Measurements from ENCODE around the gene SLITRK1. TPM values are rescaled to one million over a fixed set of nuclear protein-coding genes. Genes with fewer than 3 reads are reported as not detected.

SLITRK1 gene
- total RNA-seq, 1 donor from 2014 or later, result not detected

- Histone ChIP-seq H3K36me3 (no peaks in the 10 kb centered on the region), H3K27me3 (no peaks in the 10 kb centered on the region), H3K4me3 (no peak overlapping the region), H3K4me1 (no peaks in the 10 kb centered on the region), H3K27ac (no peak overlapping the region), H3K9me3 (no peaks in the 10 kb centered on the region)
- no peak for DNase-seq (ENCODE audit: extremely low spot score in 2 of 2)
- intact Hi-C loops (cut with DNase I), result no loop called here
- no peak for TF ChIP-seq POLR2AphosphoS5 (IDR thresholded peaks at IDR 0.05; ENCODE audit: insufficient read depth in 1 of 2, low read depth in 1 of 2)
- TF ChIP-seq CTCF (IDR thresholded peaks at IDR 0.05), result no peak
- TF ChIP-seq POLR2A (IDR thresholded peaks at IDR 0.05), result no peak
These were observed 1.9 kb upstream of the SLITRK1 start for GRCh38 chr13:83884141-83884540.

- no peak overlapping the region for H3K27ac ChIP-seq
- TF ChIP-seq POLR2AphosphoS5 (IDR thresholded peaks at IDR 0.05; ENCODE audit: insufficient read depth in 1 of 2, low read depth in 1 of 2) (no peak), CTCF (IDR thresholded peaks at IDR 0.05) (no peak), POLR2A (IDR thresholded peaks at IDR 0.05) (no peak)
- intact Hi-C loops (cut with DNase I), result no loop called here
- H3K4me1 ChIP-seq, result no peaks in the 10 kb centered on the region
- H3K9me3 ChIP-seq, result no peaks in the 10 kb centered on the region
- no peaks in the 10 kb centered on the region for H3K27me3 ChIP-seq
- no peak for DNase-seq (ENCODE audit: extremely low spot score in 2 of 2)
- no peaks in the 10 kb centered on the region for H3K36me3 ChIP-seq
- no peak overlapping the region for H3K4me3 ChIP-seq
These were observed 818 bp upstream of the SLITRK1 start for GRCh38 chr13:83883061-83883523.

GRCh38 chr13:83882606-83882959, 309 bp upstream of the SLITRK1 start:
- TF ChIP-seq CTCF (IDR thresholded peaks at IDR 0.05) (no peak), POLR2A (IDR thresholded peaks at IDR 0.05) (no peak), POLR2AphosphoS5 (IDR thresholded peaks at IDR 0.05; ENCODE audit: insufficient read depth in 1 of 2, low read depth in 1 of 2) (no peak)
- intact Hi-C loops (cut with DNase I), result no loop called here
- no peaks in the 10 kb centered on the region for H3K9me3 ChIP-seq
- no peak overlapping the region for H3K4me3 ChIP-seq
- H3K27ac ChIP-seq, result no peak overlapping the region
- H3K36me3 ChIP-seq, result no peaks in the 10 kb centered on the region
- DNase-seq (ENCODE audit: extremely low spot score in 2 of 2), result no peak
- H3K4me1 ChIP-seq, result no peaks in the 10 kb centered on the region
- no peaks in the 10 kb centered on the region for H3K27me3 ChIP-seq

GRCh38 chr13:83881140-83881684, 1.1 kb downstream of the SLITRK1 start:
- no peaks in the 10 kb centered on the region for H3K9me3 ChIP-seq
- H3K27ac ChIP-seq, result no peak overlapping the region
- no peaks in the 10 kb centered on the region for H3K27me3 ChIP-seq
- no peaks in the 10 kb centered on the region for H3K36me3 ChIP-seq
- no peak for DNase-seq (ENCODE audit: extremely low spot score in 2 of 2)
- no peaks in the 10 kb centered on the region for H3K4me1 ChIP-seq
- no peak overlapping the region for H3K4me3 ChIP-seq
- intact Hi-C loops (cut with DNase I), result no loop called here
- no peak for TF ChIP-seq CTCF (IDR thresholded peaks at IDR 0.05)

GRCh38 chr13:83880275-83881139, 1.8 kb downstream of the SLITRK1 start:
- DNase-seq (ENCODE audit: extremely low spot score in 2 of 2), result no peak
- TF ChIP-seq CTCF (IDR thresholded peaks at IDR 0.05) (no peak), POLR2A (IDR thresholded peaks at IDR 0.05) (no peak), POLR2AphosphoS5 (IDR thresholded peaks at IDR 0.05; ENCODE audit: insufficient read depth in 1 of 2, low read depth in 1 of 2) (no peak)
- H3K4me1 ChIP-seq, result no peaks in the 10 kb centered on the region
- no peaks in the 10 kb centered on the region for H3K36me3 ChIP-seq
- no peak overlapping the region for H3K4me3 ChIP-seq
- no peak overlapping the region for H3K27ac ChIP-seq
- intact Hi-C loops (cut with DNase I), result no loop called here
- H3K9me3 ChIP-seq, result no peaks in the 10 kb centered on the region
- H3K27me3 ChIP-seq, result no peaks in the 10 kb centered on the region
